Parathyroid adenoma (tissue), 2 donors: ENCODE data around the gene TEX10.

Experiments
- H2AFZ ChIP-seq: fragments of 300-600 bp; sonication (generic); one replicate; pipeline ENCODE4 v1.7.0; 2017; ENCODE audit warnings: antibody characterized with exemption, mild to moderate bottlenecking
- H3K27ac ChIP-seq: fragments of 300-600 bp; sonication (generic); one replicate; pipeline ENCODE4 v1.7.0; 2017
- H3K27me3 ChIP-seq: fragments of 300-600 bp; sonication (generic); one replicate; pipeline ENCODE4 v1.7.0; 2017; ENCODE audit warnings: low read length; ENCODE audit not compliant: control insufficient read depth, insufficient read depth
- H3K36me3 ChIP-seq: fragments of 300-600 bp; sonication (generic); one replicate; pipeline ENCODE4 v1.7.0; 2017; ENCODE audit warnings: low read length; ENCODE audit not compliant: control insufficient read depth, insufficient read depth
- H3K4me1 ChIP-seq: fragments of 300-600 bp; sonication (generic); one replicate; pipeline ENCODE4 v1.7.0; 2017; ENCODE audit warnings: control low read depth
- H3K4me2 ChIP-seq: fragments of 300-600 bp; sonication (generic); one replicate; pipeline ENCODE4 v1.7.0; 2017; ENCODE audit warnings: low read length
- H3K4me3 ChIP-seq: fragments of 300-600 bp; sonication (generic); one replicate; pipeline ENCODE4 v1.7.0; 2017; ENCODE audit warnings: low read depth, low read length
- H3K79me2 ChIP-seq: fragments of 300-600 bp; sonication (generic); one replicate; pipeline ENCODE4 v1.7.0; 2017; ENCODE audit warnings: control low read depth
- H3K9ac ChIP-seq: fragments of 300-600 bp; sonication (generic); one replicate; pipeline ENCODE4 v1.7.0; 2017; ENCODE audit warnings: mild to moderate bottlenecking
- H3K9me3 ChIP-seq: fragments of 300-600 bp; sonication (generic); one replicate; pipeline ENCODE4 v1.7.0; 2017; ENCODE audit warnings: low read length; ENCODE audit not compliant: control insufficient read depth
- CTCF ChIP-seq: fragments of 300-600 bp; sonication (generic); IDR thresholded peaks from one replicate; pipeline ENCODE4 v1.7.0; 2017; ENCODE audit warnings: antibody characterized with exemption, mild to moderate bottlenecking
- donor health status: primary hyperparathyroidism.

Gene TEX10

GRCh38 chr9:100303747-100304146, 49.0 kb downstream of the TEX10 start:
- Histone ChIP-seq H3K36me3 (no peaks in the 10 kb centered on the region), H2AFZ (no peak overlapping the region), H3K4me3 (no peak overlapping the region), H3K27me3 (no peaks in the 10 kb centered on the region), H3K4me2 (no peak overlapping the region), H3K4me1 (peaks cover 7% of the 10 kb centered on the region), H3K9ac (no peak overlapping the region), H3K9me3 (no peaks in the 10 kb centered on the region), H3K79me2 (no peaks in the 10 kb centered on the region), H3K27ac (no peak overlapping the region)
- no peak for TF ChIP-seq CTCF

GRCh38 chr9:100298378-100298777, 54.4 kb downstream of the TEX10 start:
- Histone ChIP-seq H2AFZ (no peak overlapping the region), H3K4me2 (no peak overlapping the region), H3K27me3 (no peaks in the 10 kb centered on the region), H3K27ac (no peak overlapping the region), H3K36me3 (no peaks in the 10 kb centered on the region), H3K9ac (no peak overlapping the region), H3K9me3 (no peaks in the 10 kb centered on the region), H3K4me1 (peaks cover 1% of the 10 kb centered on the region), H3K4me3 (no peak overlapping the region), H3K79me2 (no peaks in the 10 kb centered on the region)
- no peak for TF ChIP-seq CTCF

- no peak overlapping the region for H3K9ac ChIP-seq
- H3K79me2 ChIP-seq, result no peaks in the 10 kb centered on the region
- H3K9me3 ChIP-seq, result no peaks in the 10 kb centered on the region
- TF ChIP-seq CTCF, result no peak
- H3K27me3 ChIP-seq, result no peaks in the 10 kb centered on the region
- no peak overlapping the region for H3K27ac ChIP-seq
- H3K4me2 ChIP-seq, result no peak overlapping the region
- no peak overlapping the region for H2AFZ ChIP-seq
- H3K36me3 ChIP-seq, result no peaks in the 10 kb centered on the region
- H3K4me3 ChIP-seq, result no peak overlapping the region
- no peaks in the 10 kb centered on the region for H3K4me1 ChIP-seq
Observed at GRCh38 chr9:100296407-100296806, 56.3 kb downstream of the TEX10 start.

- H3K9me3 ChIP-seq, result no peaks in the 10 kb centered on the region
- H3K79me2 ChIP-seq, result no peaks in the 10 kb centered on the region
- H3K27ac ChIP-seq, result no peak overlapping the region
- no peak overlapping the region for H3K4me3 ChIP-seq
- H2AFZ ChIP-seq, result no peak overlapping the region
- H3K4me1 ChIP-seq, result no peaks in the 10 kb centered on the region
- H3K9ac ChIP-seq, result no peak overlapping the region
- no peaks in the 10 kb centered on the region for H3K27me3 ChIP-seq
- TF ChIP-seq CTCF, result no peak
- H3K36me3 ChIP-seq, result no peaks in the 10 kb centered on the region
- H3K4me2 ChIP-seq, result no peak overlapping the region
Observed at GRCh38 chr9:100295240-100295639, 57.5 kb downstream of the TEX10 start.

- no peak overlapping the region for H2AFZ ChIP-seq
- H3K36me3 ChIP-seq, result no peaks in the 10 kb centered on the region
- H3K4me3 ChIP-seq, result no peak overlapping the region
- H3K9me3 ChIP-seq, result no peaks in the 10 kb centered on the region
- no peak overlapping the region for H3K27ac ChIP-seq
- no peak overlapping the region for H3K4me2 ChIP-seq
- no peaks in the 10 kb centered on the region for H3K79me2 ChIP-seq
- no peaks in the 10 kb centered on the region for H3K4me1 ChIP-seq
- H3K9ac ChIP-seq, result no peak overlapping the region
- TF ChIP-seq CTCF, result no peak
- no peaks in the 10 kb centered on the region for H3K27me3 ChIP-seq
Observed at GRCh38 chr9:100294806-100295205, 57.9 kb downstream of the TEX10 start.
